ENCODE results near the gene SLC8B1.

The SLC8B1 gene

GRCh38 chr12:113318900-113319628 is 15.8 kb downstream of the SLC8B1 start:
- no peaks in the 10 kb centered on the region for H4K20me1 ChIP-seq (ENCODE audit: insufficient read depth, low read length)
- H3K9ac ChIP-seq (ENCODE audit: low read length): no peak overlapping the region
- H3K27me3 ChIP-seq (ENCODE audit: low read depth, low read length): no peaks in the 10 kb centered on the region
- H3K36me3 ChIP-seq (replicated peaks; ENCODE audit: low read depth, low read length): peaks cover 3% of the 10 kb centered on the region
- H3K27ac ChIP-seq (ENCODE audit: low read length): no peak overlapping the region
- H3K4me2 ChIP-seq (ENCODE audit: low read length): no peak overlapping the region
- H3K4me1 ChIP-seq (ENCODE audit: low read length): no peaks in the 10 kb centered on the region
- TF ChIP-seq CTCF (IDR thresholded peaks at IDR 0.05; ENCODE audit: low read depth, low read length) (no peak), EZH2phosphoT487 (IDR thresholded peaks at IDR 0.05; ENCODE audit: low read depth) (no peak)
- H3K79me2 ChIP-seq (ENCODE audit: low read length): no peaks in the 10 kb centered on the region
- no peak overlapping the region for H3K4me3 ChIP-seq (ENCODE audit: low read length)
- no peak overlapping the region for H2AFZ ChIP-seq (ENCODE audit: low read depth, low read length)
- H3K9me3 ChIP-seq (ENCODE audit: insufficient read depth, low read length): no peaks in the 10 kb centered on the region

GRCh38 chr12:113318046-113318656 is 16.8 kb downstream of the SLC8B1 start:
- H3K79me2 ChIP-seq (ENCODE audit: low read length): no peaks in the 10 kb centered on the region
- TF ChIP-seq CTCF (IDR thresholded peaks at IDR 0.05; ENCODE audit: low read depth, low read length): no peak
- TF ChIP-seq EZH2phosphoT487 (IDR thresholded peaks at IDR 0.05; ENCODE audit: low read depth): no peak

GRCh38 chr12:113317122-113317521 is 17.8 kb downstream of the SLC8B1 start:
- Histone ChIP-seq H3K9me3 (ENCODE audit: insufficient read depth, low read length) (no peaks in the 10 kb centered on the region), H3K4me2 (ENCODE audit: low read length) (no peak overlapping the region), H3K79me2 (ENCODE audit: low read length) (no peaks in the 10 kb centered on the region), H3K27ac (ENCODE audit: low read length) (no peak overlapping the region), H3K4me3 (ENCODE audit: low read length) (no peak overlapping the region), H4K20me1 (ENCODE audit: insufficient read depth, low read length) (no peaks in the 10 kb centered on the region), H3K27me3 (ENCODE audit: low read depth, low read length) (no peaks in the 10 kb centered on the region), H3K9ac (ENCODE audit: low read length) (no peak overlapping the region), H3K4me1 (ENCODE audit: low read length) (no peaks in the 10 kb centered on the region), H3K36me3 (replicated peaks; ENCODE audit: low read depth, low read length) (peaks cover 3% of the 10 kb centered on the region), H2AFZ (ENCODE audit: low read depth, low read length) (no peak overlapping the region)
- TF ChIP-seq CTCF (IDR thresholded peaks at IDR 0.05; ENCODE audit: low read depth, low read length) (no peak), EZH2phosphoT487 (IDR thresholded peaks at IDR 0.05; ENCODE audit: low read depth) (no peak)

More at GRCh38 chr12:113318046-113318656, 16.8 kb downstream of the SLC8B1 start:
- H3K36me3 ChIP-seq (replicated peaks; ENCODE audit: low read depth, low read length): peaks cover 3% of the 10 kb centered on the region
- H4K20me1 ChIP-seq (ENCODE audit: insufficient read depth, low read length): no peaks in the 10 kb centered on the region
- no peak overlapping the region for H3K27ac ChIP-seq (ENCODE audit: low read length)
- H3K4me2 ChIP-seq (ENCODE audit: low read length): no peak overlapping the region
- H3K9ac ChIP-seq (ENCODE audit: low read length): no peak overlapping the region
- H3K4me1 ChIP-seq (ENCODE audit: low read length): no peaks in the 10 kb centered on the region
- no peak overlapping the region for H2AFZ ChIP-seq (ENCODE audit: low read depth, low read length)
- no peaks in the 10 kb centered on the region for H3K27me3 ChIP-seq (ENCODE audit: low read depth, low read length)
- no peak overlapping the region for H3K4me3 ChIP-seq (ENCODE audit: low read length)
- no peaks in the 10 kb centered on the region for H3K9me3 ChIP-seq (ENCODE audit: insufficient read depth, low read length)

- H3K27me3 ChIP-seq (ENCODE audit: low read depth, low read length): no peaks in the 10 kb centered on the region
- H2AFZ ChIP-seq (ENCODE audit: low read depth, low read length): no peak overlapping the region
- H3K4me1 ChIP-seq (ENCODE audit: low read length): no peaks in the 10 kb centered on the region
- H3K79me2 ChIP-seq (ENCODE audit: low read length): no peaks in the 10 kb centered on the region
- H3K4me2 ChIP-seq (ENCODE audit: low read length): no peak overlapping the region
- no peaks in the 10 kb centered on the region for H4K20me1 ChIP-seq (ENCODE audit: insufficient read depth, low read length)
- H3K9ac ChIP-seq (ENCODE audit: low read length): no peak overlapping the region
- TF ChIP-seq EZH2phosphoT487 (IDR thresholded peaks at IDR 0.05; ENCODE audit: low read depth): no peak
- TF ChIP-seq CTCF (IDR thresholded peaks at IDR 0.05; ENCODE audit: low read depth, low read length): peak; percentile 33
- no peak overlapping the region for H3K27ac ChIP-seq (ENCODE audit: low read length)
- peaks cover 3% of the 10 kb centered on the region for H3K36me3 ChIP-seq (replicated peaks; ENCODE audit: low read depth, low read length)
- no peak overlapping the region for H3K4me3 ChIP-seq (ENCODE audit: low read length)
- no peaks in the 10 kb centered on the region for H3K9me3 ChIP-seq (ENCODE audit: insufficient read depth, low read length)
Measured at GRCh38 chr12:113316155-113316554, 18.8 kb downstream of the SLC8B1 start.
